Upper lobe of right lung (tissue), 1 donor: ENCODE results near the gene IFIT3. TPM values are rescaled to one million over a fixed set of nuclear protein-coding genes. Genes with fewer than 3 reads are reported as not detected.
A peak's percentile ranks its signal among the peaks of the same experiment; 100 is the strongest.

Source experiments
- ATAC-seq: fragments of 200-7000 bp; cut with Tn5 transposase; one replicate; pipeline ENCODE4 v1.9.1; 2020; ENCODE audit warnings: mild to moderate bottlenecking, moderate library complexity
- DNase-seq: peaks from one replicate; pipeline ENCODE4 v3.0.0-alpha.2; 2020
- H3K27ac ChIP-seq: fragments of 200-600 bp; one replicate; pipeline ENCODE4 v1.8.0; 2022
- H3K27me3 ChIP-seq: fragments of 200-600 bp; one replicate; pipeline ENCODE4 v1.8.0; 2022; ENCODE audit warnings: mild to moderate bottlenecking
- H3K36me3 ChIP-seq: fragments of 200-600 bp; one replicate; pipeline ENCODE4 v1.8.0; 2022
- H3K4me1 ChIP-seq: fragments of 200-600 bp; one replicate; pipeline ENCODE4 v1.8.0; 2022
- H3K4me3 ChIP-seq: fragments of 200-600 bp; one replicate; pipeline ENCODE4 v1.8.0; 2022; ENCODE audit warnings: mild to moderate bottlenecking
- H3K9me3 ChIP-seq: fragments of 200-600 bp; one replicate; pipeline ENCODE4 v1.8.0; 2022
- CTCF ChIP-seq: fragments of 200-600 bp; IDR thresholded peaks from one replicate; pipeline ENCODE4 v1.8.0; 2022; ENCODE audit warnings: antibody characterized with exemption
- intact Hi-C: fragments of 100-400 bp; cut with DNase I; formaldehyde crosslinking; loops from one replicate; pipeline ENCODE4 v1.11.0; 2022
- total RNA-seq: library from RNA; stranded (reverse); fragmentation: NEBNext Ultra II Directional; extraction: Animal tissue kit (Norgen Biotek cat#: 25700); gene quantifications from one replicate; pipeline ENCODE4 v1.2.1, GENCODE V29; 2021
- donor health status: DM: no; HTN: yes; CAD: no; lungs with severe emphysema.

The IFIT3 gene
- total RNA-seq, 1 donor from 2014 or later = 78.0 TPM

- no peak for TF ChIP-seq CTCF
- intact Hi-C loops = no loop called here
- no peak for DNase-seq
- H3K9me3 ChIP-seq = no peaks in the 10 kb centered on the region
- no peak for ATAC-seq
- H3K4me1 ChIP-seq = peaks cover 6% of the 10 kb centered on the region
- no peak overlapping the region for H3K4me3 ChIP-seq
- no peaks in the 10 kb centered on the region for H3K27me3 ChIP-seq
- no peaks in the 10 kb centered on the region for H3K36me3 ChIP-seq
- no peak overlapping the region for H3K27ac ChIP-seq
Measured at GRCh38 chr10:89379103-89379502, 51.3 kb downstream of the IFIT3 start.

GRCh38 chr10:89382757-89383156, 55.0 kb downstream of the IFIT3 start:
- DNase-seq (no peak), ATAC-seq (no peak)
- Histone ChIP-seq H3K4me3 (no peak overlapping the region), H3K27ac (no peak overlapping the region), H3K4me1 (no peaks in the 10 kb centered on the region), H3K9me3 (no peaks in the 10 kb centered on the region), H3K36me3 (no peaks in the 10 kb centered on the region), H3K27me3 (no peaks in the 10 kb centered on the region)
- intact Hi-C loops = no loop called here
- TF ChIP-seq CTCF = no peak

- Histone ChIP-seq H3K4me3 (no peak overlapping the region), H3K9me3 (no peaks in the 10 kb centered on the region), H3K36me3 (no peaks in the 10 kb centered on the region), H3K27ac (no peak overlapping the region), H3K27me3 (no peaks in the 10 kb centered on the region), H3K4me1 (no peaks in the 10 kb centered on the region)
- DNase-seq = no peak
- peak; percentile 86 for ATAC-seq
- intact Hi-C loops = no loop called here
- no peak for TF ChIP-seq CTCF
Measured at GRCh38 chr10:89384474-89385340, 56.9 kb downstream of the IFIT3 start.

- H3K4me1 ChIP-seq = peaks cover 15% of the 10 kb centered on the region
- H3K36me3 ChIP-seq = no peaks in the 10 kb centered on the region
- no peak overlapping the region for H3K27ac ChIP-seq
- no peak overlapping the region for H3K4me3 ChIP-seq
- no peaks in the 10 kb centered on the region for H3K27me3 ChIP-seq
- no peak for TF ChIP-seq CTCF
- intact Hi-C loops = no loop called here
- DNase-seq = no peak
- no peak for ATAC-seq
- H3K9me3 ChIP-seq = no peaks in the 10 kb centered on the region
Measured at GRCh38 chr10:89388806-89389205, 61.0 kb downstream of the IFIT3 start.

- no peaks in the 10 kb centered on the region for H3K36me3 ChIP-seq
- H3K9me3 ChIP-seq = no peaks in the 10 kb centered on the region
- no peak for ATAC-seq
- DNase-seq = no peak
- no peak overlapping the region for H3K27ac ChIP-seq
- intact Hi-C loops = no loop called here
- H3K27me3 ChIP-seq = no peaks in the 10 kb centered on the region
- peaks cover 20% of the 10 kb centered on the region for H3K4me1 ChIP-seq
- TF ChIP-seq CTCF = peak; percentile 33
- H3K4me3 ChIP-seq = no peak overlapping the region
Measured at GRCh38 chr10:89389254-89389653, 61.5 kb downstream of the IFIT3 start.

Other genes starting within 250 kb of the IFIT3 start
- gene CH25H, start 120.7 kb upstream of the IFIT3 start, total RNA-seq = 7.8 TPM
- 194 TPM for gene LIPA, start 76.2 kb upstream of the IFIT3 start, total RNA-seq
- 47.2 TPM for gene IFIT2, start 26.0 kb upstream of the IFIT3 start, total RNA-seq
- gene IFIT1B, start 50.1 kb downstream of the IFIT3 start, total RNA-seq = not detected
- 51.1 TPM for gene IFIT1, start 64.6 kb downstream of the IFIT3 start, total RNA-seq
- gene IFIT5, start 86.6 kb downstream of the IFIT3 start, total RNA-seq = 24.4 TPM
- gene SLC16A12, start 207.6 kb downstream of the IFIT3 start, total RNA-seq = 1.9 TPM